Gastrocnemius medialis (tissue), 4 donors: ENCODE measurements around the gene NKX2-2. TPM values are rescaled to one million over a fixed set of nuclear protein-coding genes. Genes with fewer than 3 reads are reported as not detected.

Experiments used
- ATAC-seq, 2 donors: fragments of 150-250 bp; one replicate each; pipeline ENCODE4 v1.9.1; 2016
- DNase-seq, 2 donors: peaks; one replicate each; pipeline ENCODE4 v3.0.0-alpha.2; 2019
- H3K27ac ChIP-seq, 4 donors: fragments of 200-600 bp; sonication (generic); 1 replicate in 1 of 4; 2 replicates in 3 of 4; pipeline ENCODE4 v1.5.1; 2016 to 2018; ENCODE audit warnings: mild to moderate bottlenecking in 2 of 4, moderate library complexity in 1 of 4
- H3K27me3 ChIP-seq, 3 donors: fragments of 200-600 bp; sonication (generic) in 2 of 3; 1 replicate in 1 of 3; 2 replicates in 2 of 3; pipeline versions ENCODE4 v1.5.1 to v1.6.0; 2016 to 2019; ENCODE audit warnings: mild to moderate bottlenecking in 1 of 3, moderate library complexity in 1 of 3
- H3K36me3 ChIP-seq, 2 donors: fragments of 200-600 bp; sonication (generic) in 1 of 2; one replicate each; pipeline ENCODE4 v1.5.1; 2017 to 2018
- H3K4me1 ChIP-seq, 2 donors: fragments of 200-600 bp; sonication (generic) in 1 of 2; one replicate each; pipeline ENCODE4 v1.5.1; 2016 to 2017; ENCODE audit warnings: mild to moderate bottlenecking in 2 of 2
- H3K4me3 ChIP-seq, 4 donors: fragments of 200-600 bp; sonication (generic) in 3 of 4; 1 replicate in 1 of 4; 2 replicates in 3 of 4; pipeline ENCODE4 v1.5.1; 2016 to 2019; ENCODE audit warnings: mild to moderate bottlenecking in 2 of 4
- H3K9me3 ChIP-seq, 3 donors: fragments of 200-600 bp; sonication (generic) in 2 of 3; 1 replicate in 1 of 3; 2 replicates in 2 of 3; pipeline ENCODE4 v1.5.1; 2016 to 2019
- CTCF ChIP-seq, 5 experiments: fragments of 450-650 bp in 3 of 5; fragments of 200-600 bp in 2 of 5; sonication (generic) in 2 of 5; IDR thresholded peaks in 4 of 5; conservative IDR thresholded peaks in 1 of 5; 1 replicate in 4 of 5; 2 replicates in 1 of 5; pipeline ENCODE4 v1.5.1; 2016 to 2019; ENCODE audit warnings: antibody characterized with exemption in 5 of 5, mild to moderate bottlenecking in 3 of 5, moderate library complexity in 3 of 5
- POLR2A ChIP-seq, 2 donors: fragments of 450-650 bp; IDR thresholded peaks; one replicate each; pipeline ENCODE4 v1.6.1; 2017; ENCODE audit warnings: antibody characterized with exemption in 2 of 2, mild to moderate bottlenecking in 2 of 2, moderate library complexity in 2 of 2
- in situ Hi-C, 4 donors: fragments of 200-750 bp; cut with MboI; loops; one replicate each; pipeline versions ENCODE4 v1.15.0 to v1.8.0; 2017; ENCODE audit warnings: low sequenced_read_pairs in 4 of 4
- intact Hi-C: fragments of 100-400 bp; cut with DNase I; formaldehyde crosslinking; loops from one replicate; pipeline ENCODE4 v1.15.1; 2023; ENCODE audit warnings: low total_unique reads
- total RNA-seq, 4 donors: library from RNA; depleted of rRNA; stranded (reverse); fragments of >200 nt; gene quantifications; one replicate each; pipeline versions ENCODE4 v1.1.0 to v1.2.3, GENCODE V29; 2016

The NKX2-2 gene
- total RNA-seq, 4 donors from 2014 or later = not detected

GRCh38 chr20:21500599-21500998 is 13.3 kb downstream of the NKX2-2 start:
- in situ Hi-C loops (loop anchor here (5.0 to 10.0 kb wide), 5 partner anchors 266 to 666 kb away; no protein-coding TSS in a partner anchor), intact Hi-C loops (loop anchor here (10.0 kb wide), 1 partner anchor 396 kb away; the partner anchor contains the start of gene LINC00237)
- peaks cover 0 to 4% of the 10 kb centered on the region in 2 donors for H3K4me1 ChIP-seq
- no peak overlapping the region for H3K4me3 ChIP-seq
- no peak for DNase-seq
- ATAC-seq = no peak
- TF ChIP-seq POLR2A (IDR thresholded peaks at IDR 0.05) = no peak
- TF ChIP-seq CTCF (IDR thresholded peaks at IDR 0.05 in 4 of 5, conservative IDR thresholded peaks at IDR 0.05 in 1 of 5) = no peak
- no peak overlapping the region for H3K27ac ChIP-seq
- H3K36me3 ChIP-seq = no peaks in the 10 kb centered on the region
- H3K27me3 ChIP-seq = peaks cover 34 to 67% (median 49%) of the 10 kb centered on the region in 3 donors
- H3K9me3 ChIP-seq = no peaks in the 10 kb centered on the region

- in situ Hi-C loops = loop anchor here (5.0 to 10.0 kb wide), 5 partner anchors 265 to 665 kb away; no protein-coding TSS in a partner anchor
- Histone ChIP-seq H3K4me3 (no peak overlapping the region), H3K36me3 (no peaks in the 10 kb centered on the region), H3K27me3 (peaks cover 25 to 57% (median 43%) of the 10 kb centered on the region in 3 donors), H3K9me3 (no peaks in the 10 kb centered on the region), H3K27ac (no peak overlapping the region), H3K4me1 (no peaks in the 10 kb centered on the region)
- no peak for ATAC-seq
- TF ChIP-seq POLR2A (IDR thresholded peaks at IDR 0.05) (no peak), CTCF (IDR thresholded peaks at IDR 0.05 in 4 of 5, conservative IDR thresholded peaks at IDR 0.05 in 1 of 5) (no peak)
- DNase-seq = no peak
- intact Hi-C loops = loop anchor here (10.0 kb wide), 1 partner anchor 395 kb away; the partner anchor contains the start of gene LINC00237
Observed at GRCh38 chr20:21499641-21500040, 14.2 kb downstream of the NKX2-2 start.

GRCh38 chr20:21498635-21499034 is 15.2 kb downstream of the NKX2-2 start:
- Histone ChIP-seq H3K36me3 (no peaks in the 10 kb centered on the region), H3K4me1 (no peaks in the 10 kb centered on the region), H3K9me3 (no peaks in the 10 kb centered on the region), H3K27me3 (peaks cover 16 to 47% (median 41%) of the 10 kb centered on the region in 3 donors), H3K27ac (no peak overlapping the region), H3K4me3 (no peak overlapping the region)
- DNase-seq (no peak), ATAC-seq (no peak)
- TF ChIP-seq CTCF (IDR thresholded peaks at IDR 0.05 in 4 of 5, conservative IDR thresholded peaks at IDR 0.05 in 1 of 5) = no peak
- TF ChIP-seq POLR2A (IDR thresholded peaks at IDR 0.05) = no peak
- in situ Hi-C loops (no loop called here), intact Hi-C loops (no loop called here)

GRCh38 chr20:21498195-21498594 is 15.7 kb downstream of the NKX2-2 start:
- intact Hi-C loops = no loop called here
- H3K9me3 ChIP-seq = no peaks in the 10 kb centered on the region
- DNase-seq = no peak
- TF ChIP-seq POLR2A (IDR thresholded peaks at IDR 0.05) (no peak), CTCF (IDR thresholded peaks at IDR 0.05 in 4 of 5, conservative IDR thresholded peaks at IDR 0.05 in 1 of 5) (no peak)
- H3K36me3 ChIP-seq = no peaks in the 10 kb centered on the region
- H3K27ac ChIP-seq = no peak overlapping the region
- no peak overlapping the region for H3K4me3 ChIP-seq
- in situ Hi-C loops = no loop called here
- ATAC-seq = no peak
- no peaks in the 10 kb centered on the region for H3K4me1 ChIP-seq
- H3K27me3 ChIP-seq = peaks cover 11 to 43% (median 37%) of the 10 kb centered on the region in 3 donors

GRCh38 chr20:21496452-21496851 is 17.4 kb downstream of the NKX2-2 start:
- in situ Hi-C loops = no loop called here
- no peaks in the 10 kb centered on the region for H3K4me1 ChIP-seq
- H3K27ac ChIP-seq = no peak overlapping the region
- no peaks in the 10 kb centered on the region for H3K9me3 ChIP-seq
- no peak overlapping the region for H3K4me3 ChIP-seq
- intact Hi-C loops = no loop called here
- TF ChIP-seq POLR2A (IDR thresholded peaks at IDR 0.05) = no peak
- TF ChIP-seq CTCF (IDR thresholded peaks at IDR 0.05 in 4 of 5, conservative IDR thresholded peaks at IDR 0.05 in 1 of 5) = no peak
- H3K36me3 ChIP-seq = no peaks in the 10 kb centered on the region
- H3K27me3 ChIP-seq = peaks cover 0 to 38% (median 31%) of the 10 kb centered on the region in 3 donors
- DNase-seq (no peak), ATAC-seq (no peak)
